SKM-1 treated with dmso at 0.1 percent for 144 hours (cell line): Measurements from ENCODE around the gene CHRDL2.
"Not testable (repeated sequence)": the region's sequence is repeated elsewhere in the genome, so short reads cannot be mapped to it uniquely, and the experiment has no call there.

Experiments used
- DNase-seq: peaks from one replicate; lab custom pipeline; 2025; ENCODE audit not compliant: unreplicated experiment; lab: John Stamatoyannopoulos, UW

Gene CHRDL2

GRCh38 chr11:74731301-74732094, at the start of gene CHRDL2:
TSS of gene CHRDL2 (minus strand) at chr11:74731426. CDS start at chr11:74730888, 538 bp downstream.
- no peak for DNase-seq

- no peak for DNase-seq
Measured at GRCh38 chr11:74780248-74781005, 49.2 kb upstream of the CHRDL2 start.

- DNase-seq: no peak
Measured at GRCh38 chr11:74778581-74778980, 47.4 kb upstream of the CHRDL2 start.

- no peak for DNase-seq
Measured at GRCh38 chr11:74777877-74778276, 46.7 kb upstream of the CHRDL2 start.

- no peak for DNase-seq
Measured at GRCh38 chr11:74777038-74777437, 45.8 kb upstream of the CHRDL2 start.

- peak; percentile 1 for DNase-seq
Measured at GRCh38 chr11:74776546-74776945, 45.3 kb upstream of the CHRDL2 start.

- DNase-seq: no peak
Measured at GRCh38 chr11:74775762-74776161, 44.5 kb upstream of the CHRDL2 start.

- DNase-seq: no peak
Measured at GRCh38 chr11:74773476-74773875, 42.2 kb upstream of the CHRDL2 start.

GRCh38 chr11:74771139-74771538, 39.9 kb upstream of the CHRDL2 start:
- no peak for DNase-seq

GRCh38 chr11:74770456-74770855, 39.2 kb upstream of the CHRDL2 start:
- no peak for DNase-seq

- no peak for DNase-seq
Measured at GRCh38 chr11:74769055-74769707, 38.0 kb upstream of the CHRDL2 start.

- not testable (repeated sequence) for DNase-seq
Measured at GRCh38 chr11:74768172-74768651, 37.0 kb upstream of the CHRDL2 start.

- no peak for DNase-seq
Measured at GRCh38 chr11:74766905-74767304, 35.7 kb upstream of the CHRDL2 start.

GRCh38 chr11:74756571-74756970, 25.3 kb upstream of the CHRDL2 start:
- no peak for DNase-seq

- DNase-seq: no peak
Measured at GRCh38 chr11:74755395-74755995, 24.3 kb upstream of the CHRDL2 start.

- DNase-seq: no peak
Measured at GRCh38 chr11:74754507-74755252, 23.5 kb upstream of the CHRDL2 start.

- peak; percentile 5 for DNase-seq
Measured at GRCh38 chr11:74751303-74751702, 20.1 kb upstream of the CHRDL2 start.

GRCh38 chr11:74750598-74750997, 19.4 kb upstream of the CHRDL2 start:
- not testable (repeated sequence) for DNase-seq

GRCh38 chr11:74749965-74750296, 18.7 kb upstream of the CHRDL2 start:
- DNase-seq: no peak

- DNase-seq: peak; percentile 77
Measured at GRCh38 chr11:74749127-74749964, 18.1 kb upstream of the CHRDL2 start.
